DMS53 treated with DMSO at 0.1 percent for 48 hours (cell line): ENCODE data around the gene C1QTNF5.

Experiments
- DNase-seq: peaks from one replicate; lab custom pipeline; 2025; ENCODE audit not compliant: unreplicated experiment; lab: John Stamatoyannopoulos, UW

C1QTNF5 gene

DNA sequence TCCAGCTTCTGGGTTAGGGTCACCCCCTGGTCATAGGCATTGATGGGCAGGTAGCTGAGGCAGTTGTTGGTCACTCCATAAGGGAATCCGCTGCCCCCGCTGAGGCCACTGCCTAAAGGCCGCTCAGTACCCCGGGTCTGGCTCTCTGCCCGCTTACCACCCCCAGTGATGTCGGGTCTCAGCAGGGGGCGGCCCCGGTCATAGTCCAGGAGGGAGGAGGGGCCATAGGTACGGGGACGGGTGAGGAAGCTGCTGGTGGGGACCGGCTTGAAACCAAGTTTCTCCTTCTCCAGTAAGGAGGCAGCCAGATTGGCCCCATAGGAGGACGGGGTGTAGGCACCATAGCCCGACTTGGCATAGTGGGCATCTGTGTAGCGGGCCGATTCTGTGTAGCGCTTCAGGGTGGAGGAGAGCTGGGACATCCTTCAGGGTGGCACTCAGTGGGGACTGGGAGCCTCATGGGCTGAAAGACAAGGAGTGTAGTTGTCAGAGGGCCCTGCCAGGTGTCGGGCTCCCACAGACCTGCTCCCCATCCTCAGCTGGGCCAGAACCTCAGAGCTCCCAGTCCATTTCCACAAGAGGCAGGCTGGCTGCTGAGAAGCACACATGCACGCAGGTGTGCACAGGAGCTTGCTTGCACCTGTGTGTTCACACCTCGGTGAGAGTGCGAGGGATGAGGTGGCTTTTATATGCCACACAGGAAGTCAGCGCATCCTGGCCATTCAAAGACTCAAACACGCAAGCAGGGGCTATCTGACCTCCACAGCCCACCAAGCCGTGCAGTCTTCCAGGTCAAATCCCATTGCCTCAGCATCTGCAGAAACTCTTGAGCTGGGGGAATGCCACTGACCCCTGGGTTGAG lies 32.6 kb upstream of the C1QTNF5 start:
- DNase-seq = no peak

DNA sequence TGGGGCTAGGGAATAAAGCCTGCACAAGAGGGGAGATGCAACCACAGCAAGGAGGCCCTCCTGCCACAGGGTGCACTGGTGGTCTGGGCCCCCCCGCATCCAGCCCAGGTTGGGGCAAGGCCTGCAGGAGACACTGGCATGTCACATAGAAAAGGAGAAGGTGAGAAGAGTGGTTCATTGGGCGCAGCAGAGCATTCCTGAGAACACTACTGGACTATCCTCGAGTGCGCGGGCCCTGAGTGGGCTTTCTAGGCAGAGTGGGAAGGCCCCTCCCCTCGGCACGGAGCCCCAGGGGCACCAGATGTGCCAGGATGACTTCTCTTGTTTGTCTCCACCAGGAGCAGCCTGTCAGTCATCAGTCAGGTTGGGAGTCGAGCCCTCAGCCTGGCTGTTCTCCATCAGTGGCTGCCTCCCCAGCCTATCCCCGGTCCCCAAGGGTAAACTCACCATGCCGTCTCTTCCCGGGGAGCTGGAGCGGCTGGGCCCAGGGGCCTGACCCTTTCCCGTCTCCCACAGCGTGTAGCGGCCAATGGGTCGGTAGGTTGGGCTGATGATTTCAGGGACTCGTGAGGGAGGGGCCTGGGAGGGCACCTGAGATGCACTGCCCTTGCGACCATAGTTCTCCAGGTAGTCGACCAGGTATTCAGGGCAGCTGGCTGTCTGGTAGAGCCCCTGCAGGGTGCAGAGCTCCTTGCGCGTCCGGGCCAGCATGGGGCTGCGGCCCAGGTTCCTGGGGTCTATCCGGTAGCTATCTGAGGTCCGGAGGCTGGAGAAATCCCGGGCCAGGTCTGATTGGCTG lies 31.8 kb upstream of the C1QTNF5 start:
- DNase-seq = no peak

DNA sequence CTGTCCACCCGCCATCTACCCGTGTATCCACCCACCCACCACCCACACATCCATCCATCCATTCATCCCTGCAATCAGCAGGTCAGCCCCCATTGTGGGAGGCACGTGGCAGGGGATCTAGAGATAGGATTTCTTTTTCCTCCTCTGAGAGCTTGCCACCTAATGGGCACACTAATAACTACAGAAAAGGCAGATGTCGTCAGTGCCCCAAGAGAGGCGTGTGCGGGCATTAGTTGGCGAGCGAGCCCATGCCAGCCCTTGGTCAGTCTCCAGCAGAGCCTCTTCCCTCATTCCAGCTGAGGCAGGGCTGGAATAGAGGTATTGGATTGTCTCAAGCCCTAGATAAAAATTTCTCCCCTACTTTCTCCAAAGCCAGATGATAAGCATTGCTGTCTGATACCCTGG lies 31.1 kb upstream of the C1QTNF5 start:
- no peak for DNase-seq

DNA sequence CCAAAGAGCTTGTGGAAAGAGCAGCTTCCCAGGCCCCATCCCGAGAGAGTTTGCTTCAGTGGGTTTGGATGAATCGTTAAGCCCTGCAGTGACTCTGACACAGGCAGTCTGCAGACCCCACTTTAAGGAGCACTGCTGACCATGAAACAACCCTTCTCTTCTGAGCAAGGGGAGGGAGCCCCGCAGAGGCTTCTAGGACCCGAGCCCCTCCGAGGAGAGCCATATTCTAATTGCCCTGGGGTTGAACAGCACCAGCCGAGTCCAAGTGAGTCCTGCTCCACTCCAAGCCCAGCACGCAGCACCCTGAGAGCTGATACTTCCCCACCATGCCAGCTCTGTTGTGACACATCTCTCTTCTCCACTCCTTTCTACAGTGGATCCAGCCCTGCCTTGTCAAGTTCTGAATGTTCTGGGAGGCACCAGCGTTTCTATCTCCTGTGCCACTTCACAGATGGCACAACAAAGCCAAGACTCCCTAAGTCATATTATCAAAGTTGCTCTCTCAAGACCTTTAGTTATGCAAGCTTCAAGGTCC lies 30.5 kb upstream of the C1QTNF5 start:
- no peak for DNase-seq

DNA sequence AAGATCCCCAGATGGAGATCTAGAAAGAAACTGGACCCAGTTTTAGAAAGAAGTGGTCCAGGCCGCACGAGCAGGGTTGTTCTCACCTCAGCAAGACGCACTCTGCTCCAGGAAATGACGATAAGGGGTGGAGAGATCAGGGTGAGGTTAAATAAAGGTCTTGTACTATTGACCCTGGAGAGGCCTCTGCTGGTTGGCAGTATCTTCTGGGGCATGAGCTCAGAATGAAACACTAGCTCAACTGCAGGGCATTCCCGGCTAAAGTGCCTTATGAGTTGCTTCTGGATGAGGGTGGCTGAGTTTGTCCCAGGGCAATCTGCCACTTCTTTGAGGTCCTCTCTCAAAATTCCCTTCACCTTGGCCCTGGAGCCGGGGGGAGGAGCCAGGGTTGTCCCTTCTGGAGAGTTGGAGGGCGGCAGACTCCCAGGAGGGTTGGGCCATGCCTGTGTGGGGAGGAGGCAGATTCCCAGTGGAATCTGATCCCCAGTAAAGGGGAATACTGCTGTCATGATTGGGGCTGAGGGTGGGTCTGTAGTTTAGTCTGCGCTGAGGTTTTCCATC lies 29.9 kb upstream of the C1QTNF5 start:
- DNase-seq = no peak

DNA sequence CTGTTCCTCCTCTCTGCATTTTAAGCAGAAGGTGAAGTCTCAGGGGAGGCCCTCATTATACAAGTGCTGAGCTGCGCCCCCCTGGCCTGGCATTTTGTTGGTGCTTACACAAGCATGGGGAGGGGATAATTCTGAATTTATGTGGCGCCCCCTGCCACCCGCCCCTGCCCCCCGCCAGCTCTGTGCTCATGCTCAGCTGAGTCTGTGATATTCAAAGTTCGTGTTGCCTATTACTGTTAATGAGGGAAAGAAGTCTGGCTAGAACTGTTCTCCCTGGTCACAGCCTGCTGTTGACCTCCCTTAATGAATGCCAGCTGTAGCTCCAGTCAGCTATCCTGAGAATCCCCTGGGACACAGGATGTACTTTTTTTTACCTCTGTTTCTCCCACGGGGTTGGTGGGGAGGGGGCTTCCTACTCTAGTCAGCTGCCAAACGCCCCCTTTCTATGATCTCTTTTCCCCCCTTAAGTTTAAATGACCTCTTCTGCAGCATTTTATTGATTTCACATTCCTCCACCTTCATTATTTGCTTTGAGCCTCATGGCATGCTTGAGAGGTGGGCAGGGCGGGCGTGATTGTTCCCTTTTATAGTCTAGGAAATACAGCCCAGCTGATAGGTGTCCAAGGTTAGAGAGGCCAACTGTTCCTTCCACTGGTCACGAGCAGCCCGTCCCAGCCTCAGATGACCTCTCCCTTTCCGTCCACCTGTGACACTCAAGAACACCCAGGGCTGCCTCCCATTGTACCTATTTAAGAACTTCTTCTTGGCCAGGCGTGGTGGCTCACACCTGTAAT lies 28.6 kb upstream of the C1QTNF5 start:
- DNase-seq = no peak

DNA sequence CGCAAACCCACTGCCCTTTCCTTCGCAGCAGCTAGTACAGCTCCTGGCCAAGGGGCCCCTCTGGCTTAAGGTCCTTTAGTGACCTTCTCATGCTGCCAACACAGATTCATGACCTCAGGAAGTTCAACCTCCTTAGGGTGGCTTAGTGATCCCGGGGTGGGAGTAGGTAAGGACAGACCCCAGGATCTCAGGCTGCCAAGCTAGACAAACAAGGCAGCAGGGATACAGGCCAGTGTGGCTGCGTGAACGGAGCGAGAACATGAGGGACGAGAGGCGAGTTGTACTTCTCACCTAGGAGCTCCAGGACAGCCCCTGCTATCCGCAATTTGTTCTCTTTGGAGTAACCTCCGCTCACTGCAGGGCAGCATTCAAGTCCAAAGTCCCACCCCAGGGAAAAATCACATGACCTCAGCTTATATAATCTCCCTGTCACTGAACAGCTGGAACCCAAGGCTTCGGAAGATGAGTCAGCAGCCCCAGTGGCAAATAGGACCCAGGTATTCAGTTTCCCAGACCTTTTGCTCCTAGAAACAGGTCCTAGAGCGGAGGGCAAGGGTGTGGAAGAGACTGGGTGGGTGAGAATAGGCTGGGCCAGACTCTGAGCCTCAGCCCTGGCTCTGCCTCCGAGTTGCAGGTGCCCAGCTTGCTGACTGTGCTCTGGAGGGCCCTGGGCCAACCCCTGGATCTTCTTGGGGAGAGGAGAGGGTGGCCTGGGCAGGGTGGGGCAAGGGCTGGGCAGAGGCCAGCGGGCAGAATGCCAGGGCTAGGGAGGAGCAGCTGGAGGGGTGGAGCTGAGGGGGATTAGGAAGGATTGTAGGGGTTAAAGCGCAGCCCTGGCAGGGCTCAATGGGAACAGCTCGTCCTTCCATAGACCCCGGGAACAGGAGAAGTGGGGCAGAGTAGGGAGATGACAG lies 27.7 kb upstream of the C1QTNF5 start:
- DNase-seq = peak; percentile 68

DNA sequence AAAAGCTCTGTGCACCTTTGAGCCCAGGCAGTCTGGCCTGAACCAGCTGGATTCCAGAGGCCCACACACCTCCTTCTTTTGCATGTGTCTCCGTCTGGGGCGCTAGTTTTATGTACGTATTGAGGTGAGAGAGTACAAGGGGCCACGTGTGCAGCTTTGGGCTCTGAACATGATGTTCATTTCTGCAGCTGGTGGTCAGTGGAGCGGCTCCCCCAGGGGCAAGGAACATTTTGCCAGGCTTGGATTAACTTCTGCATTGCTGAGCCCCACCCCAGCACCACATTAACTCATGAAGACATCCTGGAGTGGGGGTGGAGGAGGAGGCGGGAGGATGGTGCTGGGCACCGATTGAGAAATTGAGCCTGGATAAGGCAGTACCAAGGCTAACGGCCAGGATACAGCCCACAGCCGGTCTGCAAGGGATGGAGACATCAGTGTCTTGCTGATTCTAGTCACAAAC lies 27.0 kb upstream of the C1QTNF5 start:
- no peak for DNase-seq

DNA sequence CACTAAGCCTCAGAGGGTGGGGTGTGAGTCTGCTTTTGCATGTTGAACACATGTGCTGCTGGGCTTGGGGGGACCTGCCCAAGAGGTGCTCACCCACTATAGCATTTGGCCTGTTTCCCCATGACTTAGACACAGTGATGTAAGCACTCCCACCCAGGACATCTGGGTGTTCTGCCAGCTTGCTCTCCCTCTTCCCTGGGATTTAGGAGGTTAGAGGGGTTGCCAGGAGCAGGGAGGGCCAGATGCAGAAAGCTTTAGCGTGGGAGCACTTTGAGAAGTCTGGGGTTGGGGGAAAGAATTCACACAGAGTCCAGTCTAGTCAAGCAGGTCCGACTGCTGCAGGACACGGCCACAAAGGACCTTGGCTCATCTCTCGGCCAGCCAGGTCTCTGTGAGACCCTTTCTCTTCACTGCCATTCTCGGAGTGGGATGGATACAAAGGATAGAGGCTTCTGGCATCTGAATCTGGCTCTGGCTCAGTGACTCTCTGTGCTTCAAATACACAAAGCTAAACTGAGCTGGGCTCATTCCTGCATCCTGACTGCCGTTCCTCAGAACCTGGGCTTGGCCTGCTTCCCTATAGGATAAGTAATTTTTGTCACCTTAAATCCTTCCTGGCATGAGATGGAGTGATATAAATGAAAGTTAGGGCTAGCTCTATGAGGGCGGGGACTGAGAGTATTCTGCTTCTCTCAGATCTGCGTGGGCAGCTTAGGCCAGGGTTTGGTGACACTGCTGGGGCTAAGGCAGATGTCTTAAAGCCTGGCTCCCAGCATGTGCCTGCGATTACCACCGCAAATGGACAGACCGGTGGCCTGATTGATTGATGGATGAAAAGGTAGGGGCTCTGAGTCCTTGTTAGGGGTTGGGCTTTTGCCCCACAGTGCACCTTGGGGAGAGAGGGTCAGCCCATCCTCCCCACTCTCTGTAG lies 26.3 kb upstream of the C1QTNF5 start:
- no peak for DNase-seq

DNA sequence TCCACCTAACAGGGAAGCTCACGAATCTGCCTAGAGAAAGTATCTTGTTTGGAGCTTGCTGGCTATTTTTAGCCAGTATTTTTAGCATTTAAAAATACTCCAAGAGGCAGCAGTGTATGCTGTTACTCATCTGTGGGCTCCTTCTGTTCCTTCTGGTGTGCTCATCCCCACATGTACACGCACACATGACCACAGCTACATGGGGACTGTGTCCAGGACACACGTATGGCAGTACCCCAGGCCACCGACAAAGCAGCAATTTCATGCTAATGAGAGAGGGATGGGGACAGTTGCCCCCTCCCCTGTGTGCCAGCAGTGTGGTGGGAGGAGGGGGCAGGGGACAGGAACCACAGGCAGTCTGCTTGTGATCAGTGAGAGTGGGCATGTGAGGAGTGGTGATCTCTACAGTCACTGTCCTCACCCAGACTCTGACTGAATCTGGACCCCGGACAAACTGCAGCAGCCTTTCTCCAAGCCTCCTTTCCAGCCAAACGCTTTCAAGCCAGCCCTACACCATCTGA lies 24.4 kb upstream of the C1QTNF5 start:
- no peak for DNase-seq

DNA sequence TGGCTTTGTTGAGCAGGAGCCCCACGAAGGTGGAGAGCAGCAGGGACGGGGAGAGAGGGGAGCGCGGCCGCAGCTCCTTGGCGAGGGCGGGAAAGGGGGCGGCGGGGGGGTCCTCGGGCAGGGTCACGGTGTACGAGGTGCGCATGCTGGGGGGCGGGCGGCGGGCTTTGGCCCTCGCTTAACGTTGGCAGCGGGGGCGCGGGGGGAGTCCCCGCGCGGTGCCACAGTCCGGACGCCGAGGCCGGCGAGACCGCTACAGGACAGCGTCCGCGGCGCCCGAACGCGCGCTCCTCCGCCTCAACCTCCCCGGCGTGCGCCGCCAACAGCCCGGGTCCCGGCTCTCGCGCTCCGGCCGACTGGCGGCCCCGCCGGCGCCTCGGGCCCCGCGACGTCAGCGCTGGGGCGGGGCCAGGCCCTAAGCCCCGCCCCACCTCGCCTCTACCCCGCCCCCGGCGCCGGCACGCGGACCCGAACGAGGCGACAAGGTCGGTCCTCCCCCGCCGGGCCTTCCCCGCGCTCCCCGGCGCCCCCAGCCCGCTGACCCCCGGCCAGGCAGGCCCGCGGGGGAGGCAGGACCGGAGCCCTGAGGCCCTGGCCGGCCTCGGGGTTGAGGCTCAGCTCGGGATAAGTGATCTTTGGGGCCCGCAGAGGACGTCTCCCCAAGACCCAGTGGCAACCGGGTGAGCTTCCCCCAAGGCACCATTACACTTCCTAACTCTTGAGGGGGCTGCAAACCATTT lies 23.3 kb upstream of the C1QTNF5 start:
- DNase-seq = peak; percentile 34

DNA sequence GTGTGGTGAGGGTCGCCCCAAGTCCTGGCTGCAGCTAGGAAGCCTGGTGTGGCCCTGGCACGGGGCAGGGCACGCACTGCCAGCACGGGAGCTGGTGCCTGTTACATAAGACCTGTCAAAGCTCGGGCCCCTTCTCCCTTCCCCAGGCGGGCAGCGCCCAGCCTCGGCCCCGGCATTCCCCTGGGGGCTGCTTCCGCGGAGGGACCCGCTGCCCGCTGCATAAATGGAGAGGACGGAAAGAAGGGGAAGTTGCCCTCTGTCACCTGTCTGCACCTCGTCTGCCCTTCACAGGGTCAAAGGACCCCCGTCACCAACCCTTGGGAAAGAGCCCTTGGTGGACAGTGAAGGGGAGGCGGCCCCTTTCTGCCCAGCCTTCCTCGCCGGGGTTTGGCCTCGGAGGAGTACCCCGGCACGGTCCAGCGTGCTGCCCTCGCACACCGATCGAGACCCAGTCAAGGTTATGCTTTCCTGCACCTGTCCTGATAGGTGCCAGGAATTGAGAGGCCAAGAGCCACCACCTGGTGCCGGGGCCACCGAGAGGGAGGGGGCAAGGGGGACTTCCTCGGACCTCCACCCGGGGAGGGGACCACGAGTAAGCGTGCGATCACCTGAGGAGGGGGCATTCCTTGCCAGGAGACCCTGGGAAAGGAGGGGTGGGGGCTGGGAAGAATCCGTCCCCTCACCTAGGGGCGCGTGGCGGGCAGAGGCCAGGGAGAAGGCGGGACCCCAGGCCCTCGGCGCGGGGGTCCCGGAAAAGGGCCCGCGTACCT lies 22.6 kb upstream of the C1QTNF5 start:
- DNase-seq = peak; percentile 7

DNA sequence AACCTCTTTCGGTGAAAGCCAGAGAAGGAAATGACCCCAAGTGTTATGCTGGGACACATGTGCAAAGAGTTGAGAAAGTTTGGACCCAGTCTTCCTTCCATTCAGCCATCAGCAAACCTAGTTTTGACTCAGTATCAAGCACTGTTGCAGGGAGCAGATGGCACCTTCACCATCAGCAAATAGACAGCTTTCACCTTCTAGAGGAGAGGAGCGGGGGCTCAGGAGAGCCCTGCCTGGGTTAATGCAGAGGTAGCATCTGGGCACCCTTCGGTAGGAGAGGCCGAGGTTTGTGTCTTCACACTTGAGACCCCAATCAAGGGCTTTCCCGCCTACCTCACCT lies 22.0 kb upstream of the C1QTNF5 start:
- DNase-seq = peak; percentile 10

DNA sequence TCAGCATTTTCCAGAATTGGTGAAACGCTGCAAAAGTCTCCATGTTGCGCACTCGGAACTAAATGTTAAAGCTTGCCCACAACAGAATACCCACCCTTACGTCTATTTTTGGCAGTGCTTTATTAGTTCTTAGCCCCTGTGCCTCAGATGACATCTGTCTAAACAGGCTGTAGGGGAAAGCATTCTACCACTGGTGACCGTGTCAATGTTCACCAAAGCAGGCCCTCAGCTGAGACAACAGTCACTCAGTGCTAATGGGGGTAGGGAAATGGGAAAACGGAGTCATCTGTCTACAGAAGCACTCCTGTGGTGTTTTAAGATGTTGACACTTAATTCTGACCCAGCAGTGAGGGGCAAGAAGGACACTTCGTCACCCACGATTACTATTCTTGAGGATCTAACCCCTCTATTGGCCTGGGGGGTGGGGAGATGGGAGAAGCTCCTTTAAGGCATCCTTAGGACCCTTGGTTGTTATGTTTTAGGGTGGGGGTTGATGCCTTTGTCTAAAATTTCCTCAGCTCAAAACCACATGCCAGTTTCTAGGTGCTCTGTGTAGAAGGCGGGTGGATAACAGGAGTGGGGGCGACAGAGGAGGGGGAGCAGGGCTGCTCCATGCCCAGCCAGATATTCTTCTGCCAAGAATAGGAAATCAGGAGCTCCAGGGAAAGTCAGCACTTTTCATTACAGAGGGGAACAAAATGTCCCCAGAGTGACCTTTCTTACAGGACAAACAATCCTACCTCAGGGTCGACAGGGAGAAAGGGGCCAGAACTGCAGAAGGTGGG lies 21.4 kb upstream of the C1QTNF5 start:
- no peak for DNase-seq

DNA sequence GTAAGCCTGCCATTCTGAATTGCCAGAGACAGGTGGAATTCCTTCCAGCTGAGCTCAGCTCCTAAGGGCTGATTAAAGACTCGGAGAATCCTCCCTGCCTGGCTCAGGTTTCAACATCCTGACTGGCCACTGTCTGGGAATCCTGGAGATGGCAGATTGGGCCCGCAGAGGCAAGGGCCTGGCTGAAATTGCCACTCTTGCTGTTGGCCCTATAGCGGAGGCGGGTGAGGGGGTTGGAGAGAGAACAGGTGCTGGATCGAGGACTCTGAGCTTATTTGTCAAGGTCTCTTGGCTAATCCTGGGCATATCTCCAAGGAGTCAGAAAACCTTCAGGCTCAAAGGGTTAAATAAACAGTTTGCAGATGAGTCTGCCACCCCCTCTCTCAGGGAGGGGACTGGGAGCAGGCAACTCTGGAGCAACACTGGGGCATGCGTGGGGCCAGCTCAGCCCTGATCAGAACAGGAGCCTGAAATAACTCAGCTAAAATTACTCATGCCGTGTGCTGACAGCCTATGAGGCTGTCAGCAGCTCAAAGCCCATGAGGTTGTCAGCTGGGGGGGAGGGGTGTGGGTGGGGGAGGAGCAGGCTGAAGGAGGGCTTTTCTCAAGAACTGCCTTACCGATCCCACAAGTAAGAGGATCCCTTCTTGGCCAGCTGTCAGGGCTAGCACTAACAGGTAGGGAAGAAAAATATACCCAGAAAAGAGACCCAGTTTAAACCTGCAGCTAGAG lies 20.5 kb upstream of the C1QTNF5 start:
- DNase-seq = peak; percentile 60
